ENCODE measurements around the gene TIMM44.
"Not testable (repeated sequence)": the region's sequence is repeated elsewhere in the genome, so short reads cannot be mapped to it uniquely, and the experiment has no call there.

TIMM44 gene

GRCh38 chr19:7947939-7948338 lies 4.5 kb upstream of the TIMM44 start:
- no peak for DNase-seq (ENCODE audit: low read depth in 2 of 2)

DNA sequence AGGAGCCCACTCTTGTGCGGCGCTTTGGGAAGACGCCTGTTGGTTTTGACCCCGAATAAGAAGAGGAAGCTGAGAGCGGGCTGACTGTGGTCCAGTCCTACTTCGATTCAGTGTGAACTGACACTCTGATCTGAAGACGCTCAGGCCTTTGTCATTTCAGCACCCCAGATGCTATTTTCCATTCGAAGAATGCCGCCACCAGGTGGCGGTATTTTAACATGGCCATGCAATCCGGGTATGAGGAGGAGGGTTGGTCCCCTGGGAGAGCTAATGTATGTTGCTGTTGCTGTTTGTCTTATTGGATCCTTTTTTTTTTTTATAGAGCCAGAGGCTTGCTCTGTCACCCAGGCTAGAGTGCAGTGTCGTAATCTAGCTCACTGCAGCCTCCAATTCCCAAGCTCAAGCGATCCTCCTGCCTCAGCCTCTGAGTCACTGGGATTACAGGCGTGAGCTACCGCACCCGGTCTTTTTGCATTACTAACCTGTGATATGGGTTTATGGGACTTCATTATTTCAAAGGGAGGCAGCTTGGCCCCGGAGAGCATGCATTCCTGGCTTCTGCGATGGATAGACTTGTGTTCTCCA lies 803 bp upstream of the TIMM44 start:
- peak; percentile 72 to 82 for DNase-seq (ENCODE audit: low read depth in 2 of 2)

DNA sequence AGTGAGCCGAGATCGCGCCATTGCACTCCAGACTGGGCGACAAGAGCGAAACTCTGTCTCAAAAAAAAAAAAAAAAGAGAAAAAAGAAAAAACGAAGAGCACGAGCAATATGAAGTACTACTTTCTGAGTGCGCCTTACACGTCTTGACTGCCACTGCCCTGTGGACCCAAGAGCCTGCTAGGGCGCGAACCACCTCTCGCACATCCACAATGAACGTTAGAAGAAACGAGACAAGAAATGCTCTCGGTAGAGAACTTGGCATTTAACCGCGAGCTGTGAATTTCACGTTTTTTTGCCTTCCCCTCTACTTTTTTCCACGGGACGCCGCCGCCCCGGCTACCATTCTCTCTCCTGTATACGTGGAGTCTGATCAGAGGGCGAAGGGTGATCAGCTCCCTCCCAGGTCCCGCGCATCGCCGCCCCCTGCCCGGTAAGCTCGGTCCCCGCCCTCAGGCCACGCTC lies 454 bp downstream of the TIMM44 start:
- no peak for DNase-seq (ENCODE audit: low read depth in 2 of 2)

DNA sequence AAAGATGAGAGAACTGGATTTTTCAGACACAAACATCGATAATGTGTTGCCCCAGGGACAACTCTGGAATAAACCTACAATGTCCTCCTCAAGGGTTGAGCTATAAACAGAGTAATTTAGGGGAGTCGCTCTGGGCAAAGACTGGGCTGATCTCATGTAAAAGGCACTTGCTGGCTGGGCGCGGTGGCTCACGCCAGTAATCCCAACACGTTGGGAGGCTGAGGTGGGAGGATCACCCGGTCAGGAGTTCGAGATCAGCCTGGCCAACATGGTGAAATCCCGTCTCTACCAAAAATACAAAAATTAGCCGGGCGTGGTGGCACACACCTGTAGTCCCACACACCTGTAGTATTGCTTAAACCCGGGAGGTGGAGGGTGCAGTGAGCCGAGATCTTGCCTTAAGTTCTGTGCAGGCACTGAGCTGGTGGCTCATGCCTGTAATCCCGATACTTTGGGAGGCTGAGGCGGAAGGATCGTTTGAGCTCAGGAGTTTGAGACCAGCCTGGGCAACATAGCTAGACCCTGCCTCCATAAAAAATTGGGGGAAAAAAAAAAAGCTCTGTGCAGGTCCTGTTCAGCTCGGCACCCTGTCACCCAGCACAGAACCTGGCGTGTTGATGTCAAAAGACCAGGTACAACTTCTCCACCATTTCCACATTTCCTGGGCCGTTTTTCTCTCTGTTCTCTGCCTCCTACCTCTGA lies 1.4 kb downstream of the TIMM44 start:
- no peak for DNase-seq (ENCODE audit: low read depth in 2 of 2)

DNA sequence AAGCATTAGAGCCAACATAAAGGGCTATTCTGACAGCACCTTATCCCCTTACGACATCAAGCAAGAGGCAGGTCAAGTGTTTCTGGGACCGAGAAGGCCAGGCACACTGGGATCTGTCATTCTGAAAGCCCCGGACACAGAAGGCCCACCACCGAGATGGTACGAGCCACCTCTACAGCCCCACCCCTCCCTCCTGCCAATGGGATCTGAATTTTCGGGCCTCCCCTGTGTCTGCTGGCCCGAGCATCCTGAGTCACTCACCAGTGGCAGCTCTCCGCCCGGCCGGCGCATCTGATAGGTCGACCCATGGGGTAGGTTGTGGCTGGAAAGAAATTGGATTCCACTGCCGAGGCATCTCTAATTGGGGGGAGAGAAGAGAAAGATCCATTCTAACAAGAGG lies 2.6 kb downstream of the TIMM44 start:
- no peak for DNase-seq (ENCODE audit: low read depth in 2 of 2)

- no peak for DNase-seq (ENCODE audit: low read depth in 2 of 2)
Measured at GRCh38 chr19:7934766-7935165, 8.7 kb downstream of the TIMM44 start.

- no peak for DNase-seq (ENCODE audit: low read depth in 2 of 2)
Measured at GRCh38 chr19:7933828-7934725, 9.4 kb downstream of the TIMM44 start.

GRCh38 chr19:7933411-7933810 lies 10.1 kb downstream of the TIMM44 start:
- no peak for DNase-seq (ENCODE audit: low read depth in 2 of 2)

DNA sequence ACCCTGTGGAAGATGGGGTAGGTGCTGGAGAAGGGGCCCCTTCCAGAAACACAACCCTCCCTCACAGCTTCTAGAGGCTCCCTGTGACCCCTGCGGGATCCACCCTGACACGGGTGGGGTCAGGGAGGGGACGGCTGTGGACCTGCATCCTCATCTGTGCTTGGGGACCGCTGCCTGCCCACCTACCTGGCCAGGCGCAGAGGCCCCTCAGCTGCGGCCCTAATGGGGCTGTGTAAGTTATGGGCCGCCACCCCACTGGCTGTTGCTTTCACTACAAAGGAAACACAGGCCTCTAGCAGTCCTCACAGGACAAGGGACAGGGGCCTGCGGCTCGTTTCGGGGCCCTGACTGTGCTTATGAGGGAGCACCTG lies 10.6 kb downstream of the TIMM44 start:
- DNase-seq (ENCODE audit: low read depth in 2 of 2): no peak

GRCh38 chr19:7932276-7932929 lies 11.1 kb downstream of the TIMM44 start:
- DNase-seq (ENCODE audit: low read depth in 2 of 2): no peak

DNA sequence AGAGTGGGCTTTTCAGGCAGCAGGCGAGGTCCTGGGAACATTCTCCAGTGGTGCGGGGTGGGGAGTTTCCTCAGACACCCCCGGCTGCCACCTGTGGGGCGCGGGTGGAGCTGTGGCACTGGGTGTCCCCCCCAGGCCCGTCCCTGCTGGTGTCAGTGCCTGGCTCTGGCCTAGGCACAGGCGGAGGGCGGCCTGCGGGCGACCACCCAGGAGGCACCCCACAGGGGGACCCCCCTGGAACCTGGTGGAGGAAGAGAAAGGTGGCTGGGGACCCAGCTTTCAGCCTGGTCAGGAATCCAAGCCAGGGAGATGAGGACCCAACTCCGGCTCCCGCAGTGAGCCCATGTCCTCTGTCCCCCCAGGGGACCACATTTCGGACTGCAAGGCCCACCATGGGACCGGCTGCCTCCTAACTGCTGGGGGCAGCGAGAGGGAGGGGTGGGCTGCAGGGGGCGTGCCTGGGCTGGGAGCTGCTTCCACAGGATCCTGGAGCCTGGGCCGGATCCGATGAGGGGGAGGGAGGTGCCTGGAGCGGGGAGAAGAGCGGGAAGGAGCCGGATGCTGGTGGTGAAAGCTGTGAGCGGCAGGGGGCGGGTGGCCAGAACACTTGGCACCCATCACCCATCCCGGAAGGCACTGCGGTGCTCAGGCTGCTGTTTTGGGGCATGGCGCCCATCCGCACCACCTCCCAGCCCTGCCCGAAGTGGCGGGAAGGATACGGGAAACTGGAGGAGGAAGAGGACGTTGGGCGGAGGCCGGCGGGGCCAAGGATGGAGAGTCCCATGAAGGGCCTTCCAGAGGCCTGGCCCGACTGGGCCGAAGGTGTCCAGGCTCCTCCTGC lies 12.0 kb downstream of the TIMM44 start:
- no peak for DNase-seq (ENCODE audit: low read depth in 2 of 2)

GRCh38 chr19:7930765-7931164 lies 12.7 kb downstream of the TIMM44 start:
- no peak for DNase-seq (ENCODE audit: low read depth in 2 of 2)

- not testable (repeated sequence) for DNase-seq (ENCODE audit: low read depth in 2 of 2)
Measured at GRCh38 chr19:7930030-7930429, 13.4 kb downstream of the TIMM44 start.

DNA sequence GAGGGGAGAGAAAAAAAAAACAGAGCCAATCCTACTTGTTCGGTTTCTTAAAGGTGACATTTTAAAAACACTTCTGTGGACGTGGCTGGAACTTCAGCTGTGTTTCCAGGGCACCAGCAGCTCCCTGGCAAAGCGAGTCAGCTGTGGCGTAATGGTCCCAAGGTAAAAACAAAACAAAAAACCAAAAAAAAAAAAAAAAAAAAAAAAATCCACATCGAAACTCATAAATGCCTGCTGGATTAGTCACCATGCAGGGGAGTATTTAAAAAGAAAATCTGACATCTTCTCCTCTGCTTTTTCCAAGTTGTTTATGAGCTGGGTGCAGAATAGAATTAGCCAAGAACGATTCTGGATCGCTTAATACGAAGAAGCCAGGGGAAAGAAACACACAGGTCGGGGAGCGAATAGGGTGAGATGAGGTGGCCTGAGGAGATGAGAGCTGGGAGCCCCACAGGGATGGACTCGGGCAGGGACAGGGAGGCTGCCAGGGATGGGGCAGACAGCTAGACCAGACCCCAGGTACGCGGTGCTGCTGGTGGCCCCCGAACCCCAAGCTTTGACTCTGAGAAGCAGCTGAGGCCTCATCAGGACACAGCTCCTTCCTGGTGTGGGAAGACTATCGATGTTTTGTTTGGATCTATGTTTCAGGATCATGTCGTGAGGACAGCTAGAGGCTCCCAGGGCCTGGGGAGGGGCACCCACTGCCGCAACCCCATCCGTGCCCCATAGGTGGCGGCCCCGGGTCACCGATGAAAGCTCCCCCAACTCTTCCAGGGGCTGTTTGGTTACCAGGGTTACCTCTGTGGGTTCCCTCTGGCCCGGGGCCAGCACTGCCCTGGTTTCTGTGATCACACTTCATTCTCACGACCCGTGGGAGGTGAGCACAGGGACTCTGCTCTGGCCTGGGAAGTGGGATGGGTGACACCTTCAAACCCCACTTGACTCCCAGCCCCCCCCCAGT lies 14.4 kb downstream of the TIMM44 start:
- DNase-seq (ENCODE audit: low read depth in 2 of 2): peak; percentile 35 to 48

DNA sequence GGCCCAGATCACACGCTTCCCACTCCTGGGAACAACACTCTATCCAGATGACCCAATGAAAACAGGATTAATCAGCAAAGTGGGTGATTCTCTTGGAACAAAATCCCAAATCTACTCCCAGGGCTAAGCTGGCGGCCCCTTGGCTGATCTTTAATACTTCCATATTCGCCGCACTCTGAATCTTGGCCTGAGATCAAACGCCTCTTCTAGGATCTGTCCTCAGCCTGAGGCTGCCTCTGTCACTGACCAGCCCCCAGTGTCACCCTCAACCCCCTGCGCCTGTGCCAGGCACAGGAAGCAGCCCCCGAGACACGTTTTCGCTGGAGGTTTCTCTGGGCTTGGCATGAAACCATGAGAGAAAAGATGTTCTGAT lies 15.1 kb downstream of the TIMM44 start:
- no peak for DNase-seq (ENCODE audit: low read depth in 2 of 2)

DNA sequence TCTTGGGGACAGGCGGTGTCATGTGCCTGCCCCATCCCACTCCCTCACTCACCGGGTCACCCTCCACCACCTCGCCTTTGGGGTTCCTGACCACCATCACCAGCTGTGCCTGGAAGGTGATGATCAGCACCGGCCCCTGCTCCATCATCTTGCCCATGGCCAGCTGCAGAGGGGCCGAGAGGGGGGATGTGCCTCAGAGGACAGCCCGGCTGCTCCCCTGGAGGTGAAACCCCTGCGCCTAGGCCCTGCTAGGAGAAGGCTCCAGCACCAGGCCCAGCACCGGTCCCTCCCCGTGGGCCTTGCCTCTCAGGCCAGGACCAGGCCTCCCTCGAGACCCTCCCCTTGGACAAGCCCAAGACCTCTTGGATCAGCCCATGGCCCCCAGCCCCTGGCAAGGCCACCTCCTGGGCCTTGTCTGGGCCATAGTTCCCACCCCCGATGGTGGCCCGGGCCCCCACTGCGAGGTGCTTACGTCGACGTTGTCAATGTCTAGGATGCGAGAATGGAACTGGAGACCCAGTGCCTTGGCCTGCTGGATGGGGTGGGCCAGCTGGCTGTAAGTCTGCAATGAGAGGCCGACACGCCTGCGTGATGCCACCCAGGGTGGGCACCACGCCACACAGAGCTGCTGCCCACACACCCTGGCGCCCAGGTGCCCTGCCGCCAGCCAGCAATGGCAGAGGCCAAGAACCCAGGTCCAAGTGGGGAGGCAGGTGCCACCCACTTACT lies 15.7 kb downstream of the TIMM44 start:
- no peak for DNase-seq (ENCODE audit: low read depth in 2 of 2)

DNA sequence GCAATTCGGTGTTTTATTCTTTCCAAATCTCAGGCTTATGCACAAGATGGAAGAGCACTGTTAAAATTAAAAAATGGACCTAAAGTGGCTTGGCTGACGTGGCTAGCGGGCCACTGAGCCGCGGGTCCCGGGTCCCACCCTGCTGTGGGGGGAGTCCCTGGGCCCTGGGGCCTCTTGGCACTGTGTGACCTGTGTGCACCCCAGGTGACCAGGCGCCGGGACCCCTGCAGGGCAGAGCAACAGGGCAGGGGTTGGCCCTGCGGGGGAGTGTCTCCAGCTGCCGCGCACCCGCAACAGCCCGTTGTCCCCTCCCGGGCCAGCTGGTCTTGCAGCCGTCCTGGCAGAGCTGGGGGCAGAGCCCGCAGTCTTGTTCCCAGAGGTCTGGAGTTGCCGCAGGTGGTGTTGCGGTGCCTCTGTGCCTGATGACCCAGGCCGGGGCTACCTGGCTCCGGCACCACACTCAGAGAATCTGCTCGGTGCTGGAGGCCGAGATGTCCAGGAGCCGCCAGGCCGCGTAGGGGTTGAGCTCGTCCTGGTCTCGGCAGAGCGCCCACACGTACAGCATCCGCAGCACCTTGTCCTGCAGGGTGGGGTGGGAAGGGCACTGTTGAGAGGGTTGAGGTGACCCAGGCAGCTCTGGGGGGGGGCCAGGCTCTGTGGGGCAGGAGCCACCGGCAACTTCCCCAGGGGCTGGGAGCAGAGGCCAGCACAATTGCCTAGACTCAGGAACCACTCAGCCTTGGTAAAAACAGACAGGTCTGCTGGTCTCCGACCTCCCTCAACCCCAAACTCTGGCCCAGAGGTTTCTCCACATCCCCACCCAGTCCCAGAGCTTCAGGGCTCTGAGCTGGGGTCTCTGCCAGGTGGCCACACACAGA lies 16.5 kb downstream of the TIMM44 start:
- DNase-seq (ENCODE audit: low read depth in 2 of 2): no peak

DNA sequence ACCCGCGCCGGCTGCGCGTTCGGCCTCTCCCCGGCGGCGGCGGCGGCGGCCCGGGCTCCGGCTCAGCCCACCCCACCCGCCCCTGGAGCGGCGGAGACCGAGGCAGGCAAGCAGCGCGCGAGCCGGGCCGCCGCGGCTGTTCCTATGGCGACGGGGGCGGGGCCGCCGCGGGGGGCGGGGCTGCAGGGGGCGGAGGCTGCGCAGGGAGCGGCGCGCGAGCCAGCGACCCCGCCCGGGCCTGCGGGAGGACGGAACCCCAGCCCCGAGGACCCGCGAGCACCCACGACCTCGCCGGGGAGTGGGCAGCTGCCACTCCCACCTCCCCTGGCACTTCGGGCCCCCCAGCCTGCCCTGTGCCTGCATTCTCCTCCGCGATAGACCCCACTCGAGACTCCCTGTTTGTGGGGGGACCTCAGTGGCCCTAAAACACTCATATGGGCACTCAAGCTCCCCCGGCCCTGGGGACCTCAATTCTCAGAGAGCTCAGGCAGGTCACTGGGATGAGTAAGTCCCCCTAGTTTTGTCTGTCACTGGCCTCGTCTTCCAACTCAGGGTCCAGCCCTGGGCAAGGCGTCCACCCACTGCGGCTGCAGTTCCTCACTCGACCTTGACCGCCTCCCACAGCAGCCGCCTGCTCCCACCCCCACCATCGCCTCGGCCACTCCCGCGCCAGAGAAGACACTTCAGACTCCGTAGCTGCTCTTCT lies 17.3 kb downstream of the TIMM44 start, which contains the start of gene CTXN1:
Gene CTXN1 (minus strand): TSS at position 115 of the 706 bp plus-strand sequence. CDS start 597 bp downstream, outside the sequence.
- DNase-seq (ENCODE audit: low read depth in 2 of 2): peak in 1 of 2 donors; percentile 69

All from stimulated activated CD8-positive, alpha-beta memory T cell treated with anti-CD3 and anti-CD28 coated beads, Interleukin-7, amount 100 ng/mL, for 4 hours (primary cell).